Anterior cingulate cortex (tissue), 58 donors: Measurements from ENCODE around the gene MBD3.
A peak's percentile ranks its signal among the peaks of the same experiment; 100 is the strongest.

Experiments
- DNase-seq, 58 donors: peaks; one replicate each; lab custom pipeline; 2025; lab: John Stamatoyannopoulos, UW

Gene MBD3

DNA sequence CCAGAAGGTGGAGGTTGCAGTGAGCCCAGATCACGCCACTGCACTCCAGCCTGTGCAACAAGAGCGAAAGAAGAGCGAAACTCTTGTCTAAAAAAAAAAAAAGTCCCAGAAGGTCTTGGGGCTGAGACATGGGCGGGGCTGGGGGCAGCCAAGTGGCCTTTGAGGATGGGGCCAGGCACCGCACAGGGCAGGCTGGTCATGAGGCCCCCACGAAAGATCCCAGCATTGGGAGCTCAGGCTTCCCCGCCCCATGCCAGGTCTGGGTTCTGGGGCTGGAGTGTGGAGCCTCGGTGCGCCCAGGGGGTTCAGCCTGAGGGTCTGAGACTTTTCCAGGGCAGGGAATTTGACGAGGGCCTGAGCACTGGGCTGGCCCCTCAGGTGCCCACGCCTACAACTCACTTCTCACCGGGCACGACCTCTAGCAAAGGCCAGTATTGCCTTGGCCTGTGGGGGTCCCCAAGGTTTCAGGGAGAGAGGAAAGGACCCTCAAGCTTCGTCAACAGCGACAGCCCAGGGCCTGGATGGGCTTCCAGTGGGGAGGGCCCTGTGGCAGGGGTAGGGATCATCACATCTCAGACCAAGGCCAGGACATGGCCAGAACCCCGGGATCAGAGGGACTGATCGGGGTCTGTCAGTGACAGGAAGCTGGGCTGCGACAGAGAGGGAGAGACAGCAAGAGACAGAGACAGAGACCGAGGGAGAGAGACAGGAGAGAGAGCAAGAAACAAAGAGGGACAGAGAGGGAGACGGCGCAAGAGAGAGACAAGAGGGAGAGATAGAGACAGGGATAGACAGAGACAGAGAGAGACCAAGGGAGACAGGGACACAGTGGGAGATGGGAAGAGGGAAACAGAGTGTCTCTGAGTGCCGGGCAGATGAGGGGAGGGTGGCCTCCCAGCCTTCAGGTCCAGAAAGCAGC is 17.1 kb downstream of the MBD3 start:
- no peak for DNase-seq

DNA sequence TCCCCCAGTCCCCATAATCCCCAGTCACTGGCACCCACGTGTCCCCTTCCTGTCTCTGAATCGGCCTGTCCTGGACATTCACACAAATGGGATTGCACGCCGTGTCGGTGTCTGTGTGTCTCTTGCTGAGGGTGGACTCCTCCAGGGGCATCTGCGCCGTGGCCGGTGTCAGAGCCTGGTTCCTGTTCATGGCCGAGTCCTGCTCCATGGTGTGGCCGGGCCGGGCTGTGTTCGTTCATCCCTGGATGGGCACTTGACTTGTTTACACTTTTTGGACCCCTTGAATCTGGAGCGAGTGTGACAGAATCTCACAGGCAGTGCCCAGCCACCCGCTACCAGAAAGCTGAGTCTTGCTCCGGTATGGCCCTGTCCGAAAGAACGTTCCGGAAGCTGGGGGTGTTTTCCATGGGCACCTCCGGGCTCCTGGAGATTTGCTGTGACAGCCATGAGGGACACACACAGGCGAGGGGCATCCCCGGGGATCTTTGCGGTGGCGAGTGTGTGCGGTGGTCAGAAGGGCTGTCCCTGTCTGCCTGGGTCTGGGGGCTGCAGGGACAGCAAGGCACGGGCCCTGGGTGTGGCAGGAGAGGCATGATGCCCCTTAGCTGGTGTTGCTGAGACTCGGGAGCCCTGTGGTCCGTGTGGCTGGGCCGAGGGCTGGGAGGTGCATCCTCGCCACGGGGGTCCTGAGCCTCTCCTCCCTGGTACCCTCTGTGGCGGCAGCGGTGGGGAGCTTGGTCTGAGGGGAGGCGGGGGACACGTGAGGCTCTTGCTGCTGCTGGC is 18.1 kb downstream of the MBD3 start:
- no peak for DNase-seq

DNA sequence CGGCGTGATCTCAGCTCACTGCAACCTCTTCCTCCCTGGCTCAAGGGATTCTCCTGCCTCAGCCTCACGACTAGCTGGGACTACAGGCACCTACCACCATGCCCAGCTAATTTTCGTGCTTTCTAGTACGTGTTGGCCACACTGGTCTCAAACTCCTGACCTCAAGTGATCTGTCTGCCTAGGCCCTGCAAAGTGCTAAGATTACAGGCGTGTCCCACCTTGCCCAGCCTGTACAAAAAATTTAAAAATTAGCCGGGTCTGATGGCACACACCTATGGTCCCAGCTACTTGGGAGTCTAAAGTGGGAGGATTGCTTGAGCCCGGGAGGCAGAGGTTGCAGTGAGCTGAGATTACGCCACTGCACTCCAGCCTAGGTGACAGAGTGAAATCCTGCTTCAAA is 19.9 kb downstream of the MBD3 start:
- DNase-seq = no peak

GRCh38 chr19:1571358-1571757 is 21.3 kb downstream of the MBD3 start:
- no peak for DNase-seq

- no peak for DNase-seq
These were observed 21.8 kb downstream of the MBD3 start for GRCh38 chr19:1570836-1571235.

DNA sequence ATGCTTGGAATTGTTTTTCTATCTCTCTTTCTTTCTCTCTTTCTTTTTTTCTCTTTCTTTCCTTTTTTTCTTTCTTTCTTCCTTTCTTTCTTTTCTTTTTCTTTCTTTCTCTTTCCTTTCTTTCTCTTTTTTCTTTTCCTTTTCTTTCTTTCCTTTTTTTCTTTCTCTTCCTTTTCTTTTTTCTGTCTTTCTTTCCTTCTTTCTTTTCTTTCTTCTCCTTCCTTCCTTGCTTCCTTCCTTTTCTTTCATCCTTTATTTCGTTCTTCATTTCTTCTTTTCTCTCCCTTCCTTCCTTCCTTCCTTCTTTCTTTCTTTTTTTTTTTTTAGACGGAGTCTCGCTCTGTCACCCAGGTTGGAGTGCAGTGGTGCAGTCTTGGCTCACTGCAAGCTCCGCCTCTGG is 22.7 kb downstream of the MBD3 start:
- no peak for DNase-seq

- peak in 44 of 58 donors; percentile 2 to 65 (median 34) for DNase-seq
These were observed 24.2 kb downstream of the MBD3 start, which contains the start of gene MEX3D for GRCh38 chr19:1568320-1569019. Gene MEX3D, minus strand, starts transcription at chr19:1568325. Its CDS starts 267 bp downstream, at chr19:1568058.

DNA sequence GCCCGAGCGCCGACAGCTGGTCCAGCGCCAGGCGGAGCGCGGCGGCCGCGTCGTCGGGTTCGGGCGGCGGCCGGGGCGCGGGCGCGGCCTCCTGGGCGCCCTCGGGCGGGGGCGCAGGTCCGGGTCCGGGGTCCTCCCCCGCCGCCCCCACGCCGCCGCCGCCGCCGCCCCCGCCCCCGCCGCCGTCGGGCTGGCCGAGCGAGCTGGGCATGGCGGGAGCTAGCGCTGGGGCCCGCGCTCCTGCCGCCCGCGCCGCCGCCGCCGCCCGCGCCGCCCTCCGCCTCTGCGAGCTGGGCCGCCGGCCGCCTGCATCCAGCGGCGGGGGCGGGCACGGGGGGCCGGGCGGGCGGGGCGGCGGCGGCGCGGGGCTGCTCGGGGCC is 24.8 kb downstream of the MBD3 start:
- DNase-seq = no peak

GRCh38 chr19:1567116-1567847 is 25.4 kb downstream of the MBD3 start:
- DNase-seq = peak in 5 of 58 donors; percentile 34 to 61 (median 49)

- peak; percentile 31 to 93 (median 84) for DNase-seq
These were observed 26.1 kb downstream of the MBD3 start for GRCh38 chr19:1566392-1567115.

GRCh38 chr19:1563251-1563650 is 29.4 kb downstream of the MBD3 start:
- no peak for DNase-seq

DNA sequence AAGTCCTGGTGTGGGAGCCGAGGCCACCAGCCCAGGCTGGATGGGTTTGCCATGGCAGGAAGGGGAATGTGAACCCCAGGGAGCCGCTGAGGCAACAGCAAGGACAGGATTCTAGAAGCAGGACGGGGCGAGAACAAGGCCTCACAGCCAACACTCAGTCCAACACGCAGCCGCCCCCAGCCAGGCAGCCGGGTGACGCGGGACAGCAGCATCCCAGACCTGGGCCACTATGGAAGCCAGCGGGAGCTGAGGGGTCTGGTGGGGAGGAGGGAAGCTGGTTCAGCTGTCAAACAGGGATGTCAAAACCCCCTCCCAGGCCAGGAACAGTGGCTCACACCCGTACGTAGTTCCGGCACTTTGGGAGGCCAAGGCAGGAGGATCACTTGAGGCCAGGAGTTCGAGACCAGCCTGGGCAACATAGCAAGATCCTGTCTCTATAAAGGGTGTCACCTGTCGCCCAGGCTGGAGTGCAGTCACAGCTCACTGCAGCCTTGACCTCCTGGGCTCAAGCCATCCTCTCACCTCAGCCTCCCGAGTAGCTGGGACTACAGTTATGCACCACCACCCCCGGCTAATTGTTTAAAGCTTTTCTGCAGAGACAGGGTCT is 31.3 kb downstream of the MBD3 start:
- no peak for DNase-seq

DNA sequence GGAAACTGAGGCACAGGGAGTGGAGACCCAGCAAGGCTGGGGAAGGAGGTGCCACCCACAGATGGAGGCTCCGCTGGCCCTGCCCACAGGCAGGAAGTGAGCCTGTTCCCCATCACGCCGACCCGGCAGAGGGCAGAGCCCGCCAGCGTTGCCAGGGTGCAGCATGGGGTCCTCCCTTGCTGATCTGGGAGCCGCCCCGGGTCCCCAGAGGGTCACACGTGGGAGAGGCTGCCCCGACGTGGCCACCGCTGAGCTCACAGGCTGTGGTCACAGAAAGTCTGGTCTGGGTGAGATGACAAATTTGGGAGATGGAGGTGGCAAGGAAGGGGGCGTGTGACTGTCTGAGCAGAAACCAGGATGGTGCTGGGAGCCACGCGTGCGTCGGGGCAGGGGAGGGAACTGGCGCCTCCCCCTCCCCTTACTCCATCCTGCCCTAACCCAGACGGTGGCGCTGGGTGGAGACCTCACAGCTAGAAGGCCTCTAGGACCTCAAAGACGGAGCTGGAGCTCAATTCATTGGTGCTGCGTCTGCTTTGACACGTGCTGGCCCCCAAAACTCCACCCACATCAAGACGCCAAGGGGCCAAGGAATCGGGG is 32.3 kb downstream of the MBD3 start:
- no peak for DNase-seq

DNA sequence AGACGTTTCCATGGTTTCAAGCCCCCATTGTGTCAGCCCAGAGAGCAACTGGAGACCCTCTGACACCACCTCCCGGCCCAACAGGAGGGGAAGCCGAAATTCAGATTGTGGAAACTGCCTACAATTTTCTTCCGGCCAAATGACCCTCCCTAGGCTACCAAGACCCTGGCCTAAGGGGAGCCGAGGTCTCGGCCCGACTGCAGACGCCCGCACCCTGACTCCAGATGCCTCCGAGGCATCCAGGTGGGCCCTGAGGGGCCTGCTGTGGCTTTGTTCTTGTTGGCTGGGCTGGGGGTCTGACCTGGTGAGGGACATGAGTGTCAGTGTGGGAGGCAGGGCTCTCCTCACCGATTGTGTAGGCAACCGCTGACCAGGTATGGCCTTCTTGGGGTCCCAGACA is 34.1 kb downstream of the MBD3 start:
- DNase-seq = no peak

GRCh38 chr19:1556390-1557070 is 36.1 kb downstream of the MBD3 start:
- no peak for DNase-seq

GRCh38 chr19:1555487-1556389 is 36.9 kb downstream of the MBD3 start:
- DNase-seq = no peak

DNA sequence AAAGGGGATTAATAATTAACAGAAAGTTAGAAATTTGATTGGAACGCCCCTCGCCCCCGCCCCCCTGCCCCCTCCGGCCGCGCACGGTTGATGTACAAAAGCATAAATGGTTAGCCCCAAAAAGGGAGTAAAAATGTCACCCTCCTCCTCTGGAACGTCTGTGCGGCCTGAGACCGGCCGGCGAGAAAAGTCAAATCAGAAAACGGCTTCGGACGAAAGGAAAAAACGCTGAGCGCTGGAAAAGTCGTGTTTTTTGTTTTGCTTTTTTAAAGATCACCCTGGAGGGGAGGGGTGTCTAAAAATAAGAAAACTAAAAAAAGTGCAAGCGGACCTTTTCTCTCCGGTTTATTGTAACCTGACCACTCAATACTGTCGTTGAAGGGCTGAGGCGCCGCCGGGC is 37.7 kb downstream of the MBD3 start:
- DNase-seq = no peak
